Epithelial cell of proximal tubule (primary cell): ENCODE data around the gene TKFC. TPM values are rescaled to one million over a fixed set of nuclear protein-coding genes. Genes with fewer than 3 reads are reported as not detected.
A peak's percentile ranks its signal among the peaks of the same experiment; 100 is the strongest.

Experiments
- DNase-seq: peaks from one replicate; pipeline ENCODE4 v3.0.0-alpha.2; 2011; ENCODE audit warnings: low read depth
- H3K4me3 ChIP-seq: 2 replicates; pipeline ENCODE4 v1.5.1; 2011; ENCODE audit warnings: low read depth, mild to moderate bottlenecking, low read length
- CTCF ChIP-seq: conservative IDR thresholded peaks from 2 replicates; pipeline ENCODE4 v1.5.1; 2012; ENCODE audit warnings: low read depth, mild to moderate bottlenecking, low read length
- total RNA-seq: library from RNA; depleted of rRNA; stranded (reverse); fragments of >200 nt; gene quantifications from 2 replicates; pipeline ENCODE4 v1.2.3, GENCODE V29; 2015

TKFC gene
- total RNA-seq, 1 donor from 2014 or later = 22.9 TPM

DNA sequence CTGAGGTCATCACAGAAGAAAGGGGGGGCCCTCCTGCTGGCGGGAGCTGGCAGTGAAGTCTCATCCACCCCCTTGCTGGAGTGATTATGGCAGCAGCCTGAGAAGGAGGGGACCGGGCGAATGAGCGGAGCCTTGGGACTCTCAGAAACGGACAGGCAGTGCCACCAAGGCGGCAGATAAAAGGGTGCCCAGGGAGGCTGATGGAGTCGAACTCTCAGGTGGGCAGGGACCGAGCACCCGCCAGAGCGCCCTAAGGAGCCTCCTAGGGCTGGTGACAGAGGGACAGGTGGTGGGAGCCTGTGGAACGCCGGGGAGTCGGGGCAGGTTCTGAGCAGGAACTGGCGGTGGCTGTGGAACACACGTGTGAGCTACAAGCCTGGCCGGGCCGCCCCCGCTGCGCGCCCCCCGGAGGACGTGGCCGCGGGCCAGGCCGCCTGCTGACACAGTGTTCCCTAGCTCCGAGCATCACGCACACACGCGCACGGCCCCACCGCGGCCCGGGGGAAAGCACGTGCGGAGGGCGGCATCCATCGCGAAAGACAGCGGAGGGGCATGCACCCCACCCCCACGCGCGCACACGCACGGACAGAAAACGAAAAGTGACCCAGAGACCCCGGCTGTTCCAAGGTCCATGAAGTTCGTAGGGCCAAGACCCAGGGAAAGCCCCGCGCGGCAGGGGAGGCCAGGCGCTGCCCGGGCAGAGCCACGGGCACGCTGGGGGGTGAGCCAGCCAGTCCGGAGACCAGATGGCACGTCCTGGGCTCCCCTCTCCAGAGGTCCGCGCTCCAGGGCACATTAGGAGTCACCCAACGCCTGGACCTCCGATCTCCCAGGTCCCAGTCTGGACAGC lies 38.9 kb upstream of the TKFC start:
- TF ChIP-seq CTCF = no peak
- DNase-seq = no peak
- peak overlapping the region; percentile 63 for H3K4me3 ChIP-seq

- TF ChIP-seq CTCF = peak; percentile 29
- peak within 1 kb of the TSS; percentile 63 for H3K4me3 ChIP-seq
- DNase-seq = no peak
These were observed 38.1 kb upstream of the TKFC start, which contains the start of gene VWCE for GRCh38 chr11:61294717-61295595. Gene VWCE (minus strand): TSS chr11:61295316. CDS start chr11:61295037, 279 bp downstream.

DNA sequence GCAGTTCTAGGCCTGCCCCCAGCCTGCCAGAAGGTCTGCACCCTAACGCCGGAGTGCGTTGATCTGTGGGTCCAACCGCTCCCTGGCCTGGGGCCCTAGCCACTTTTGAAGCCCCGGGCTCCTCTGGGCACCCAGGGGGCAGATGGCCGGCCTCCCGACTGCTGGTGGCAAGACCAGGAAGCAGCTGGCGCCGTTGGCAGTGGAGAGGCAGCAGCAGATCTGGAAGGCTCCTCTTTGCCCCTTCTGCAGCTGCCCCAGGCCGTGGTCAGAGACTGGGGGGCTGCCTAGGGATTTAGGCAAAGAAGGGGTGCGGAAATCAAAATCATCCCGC lies 37.5 kb upstream of the TKFC start:
- H3K4me3 ChIP-seq = peak overlapping the region; percentile 63
- DNase-seq = no peak
- no peak for TF ChIP-seq CTCF

DNA sequence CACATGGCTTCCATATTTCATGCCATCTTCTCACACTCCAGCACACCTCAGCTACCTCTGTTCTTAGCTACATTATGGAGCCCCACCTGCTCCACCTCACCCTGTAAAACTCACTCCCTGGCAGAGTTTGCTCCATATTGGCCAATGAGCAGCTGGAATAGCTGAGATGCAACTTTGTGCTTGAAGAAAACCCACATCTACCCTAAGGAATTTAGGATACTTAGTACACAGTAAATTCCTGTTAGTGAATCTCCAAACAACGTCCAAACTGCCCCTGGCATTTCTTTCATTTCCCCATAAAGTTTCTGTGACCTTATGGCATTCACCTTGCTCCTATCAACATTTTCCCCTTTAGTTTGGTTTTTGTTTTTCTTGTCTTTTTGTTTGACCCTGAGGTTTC lies 35.7 kb upstream of the TKFC start:
- TF ChIP-seq CTCF = no peak
- no peak overlapping the region for H3K4me3 ChIP-seq
- no peak for DNase-seq

- no peak for TF ChIP-seq CTCF
- H3K4me3 ChIP-seq = no peak overlapping the region
- peak; percentile 88 for DNase-seq
These were observed 35.3 kb upstream of the TKFC start for GRCh38 chr11:61297746-61298145.

DNA sequence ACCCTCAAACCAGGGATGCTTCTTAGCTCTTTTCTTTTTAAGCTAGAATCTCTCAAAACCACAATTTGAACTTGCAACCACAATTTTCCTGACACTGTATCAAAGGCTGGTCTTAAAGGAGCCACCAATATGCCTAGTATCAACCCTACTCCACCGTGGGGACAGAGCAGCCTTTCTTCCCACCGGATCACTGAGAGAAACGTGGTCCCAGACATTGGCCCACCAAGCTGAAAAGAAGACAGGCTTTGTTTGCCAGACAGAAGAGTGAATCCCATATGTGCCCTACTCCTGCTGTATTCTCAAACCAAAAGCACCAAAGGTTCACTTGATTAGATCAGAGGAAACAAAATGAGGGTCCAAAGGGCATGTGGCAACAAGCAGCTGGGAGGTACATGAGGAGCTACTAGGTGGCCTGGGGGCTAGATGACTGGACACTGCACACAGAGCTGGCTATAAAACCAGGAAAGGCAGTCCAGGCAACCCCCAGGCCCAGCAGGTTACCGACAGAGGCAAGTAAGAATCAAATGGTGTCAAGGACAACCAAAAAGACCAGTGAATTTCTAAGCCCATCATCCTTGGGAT lies 34.3 kb upstream of the TKFC start:
- DNase-seq = no peak
- no peak for TF ChIP-seq CTCF
- H3K4me3 ChIP-seq = no peak overlapping the region
